Nephron progenitor cell (in vitro differentiated cells): ENCODE results near the gene CLN5.

Experiments used
- DNase-seq: peaks from one replicate; pipeline ENCODE4 v3.0.0; 2021
- H3K27ac Mint-ChIP-seq: 2 replicates; pipeline ENCODE4 v1.8.0; 2021; ENCODE audit warnings: mild to moderate bottlenecking, moderate library complexity, mixed read lengths
- H3K27me3 Mint-ChIP-seq: 2 replicates; pipeline ENCODE4 v1.8.0; 2021; ENCODE audit warnings: mild to moderate bottlenecking, low read depth, mixed read lengths; ENCODE audit not compliant: poor library complexity
- H3K36me3 Mint-ChIP-seq: 2 replicates; pipeline ENCODE4 v1.8.0; 2021; ENCODE audit warnings: low read depth, mixed read lengths
- H3K4me1 Mint-ChIP-seq: 2 replicates; pipeline ENCODE4 v1.8.0; 2021; ENCODE audit warnings: mixed read lengths
- H3K4me3 Mint-ChIP-seq: 2 replicates; pipeline ENCODE4 v1.8.0; 2021; ENCODE audit warnings: mild to moderate bottlenecking, moderate library complexity, mixed read lengths
- H3K9me3 Mint-ChIP-seq: 2 replicates; pipeline ENCODE4 v1.8.0; 2021; ENCODE audit warnings: mild to moderate bottlenecking, moderate library complexity, mixed read lengths
- CTCF ChIP-seq: fragments of 200-600 bp; sonication (generic); IDR thresholded peaks from 2 replicates; pipeline ENCODE4 v1.5.0; 2021; ENCODE audit warnings: antibody characterized with exemption

The CLN5 gene

GRCh38 chr13:76991796-76992547 is at the start of gene CLN5:
Gene CLN5 (plus strand): TSS chr13:76992081. CDS start chr13:76992099, 18 bp downstream.
- TF ChIP-seq CTCF, result no peak
- Mint-ChIP-seq H3K36me3 (peaks cover 8% of the 10 kb centered on the region), H3K4me1 (peaks cover 31% of the 10 kb centered on the region), H3K27ac (peak within 1 kb of the TSS; percentile 97), H3K4me3 (peak within 1 kb of the TSS; percentile 99), H3K9me3 (no peaks in the 10 kb centered on the region), H3K27me3 (peaks cover 19% of the 10 kb centered on the region)
- peak; percentile 89 for DNase-seq

- H3K36me3 Mint-ChIP-seq, result no peaks in the 10 kb centered on the region
- no peak overlapping the region for H3K4me3 Mint-ChIP-seq
- peaks cover 9% of the 10 kb centered on the region for H3K27me3 Mint-ChIP-seq
- H3K9me3 Mint-ChIP-seq, result peaks cover 3% of the 10 kb centered on the region
- H3K4me1 Mint-ChIP-seq, result no peaks in the 10 kb centered on the region
- no peak for DNase-seq
- H3K27ac Mint-ChIP-seq, result no peak overlapping the region
- no peak for TF ChIP-seq CTCF
These were observed 49.5 kb upstream of the CLN5 start for GRCh38 chr13:76942363-76942762.

- DNase-seq, result no peak
- Mint-ChIP-seq H3K27ac (no peak overlapping the region), H3K27me3 (peaks cover 7% of the 10 kb centered on the region), H3K4me1 (no peaks in the 10 kb centered on the region), H3K9me3 (peaks cover 3% of the 10 kb centered on the region), H3K36me3 (no peaks in the 10 kb centered on the region), H3K4me3 (no peak overlapping the region)
- no peak for TF ChIP-seq CTCF
These were observed 48.2 kb upstream of the CLN5 start for GRCh38 chr13:76943646-76944045.

- no peaks in the 10 kb centered on the region for H3K4me1 Mint-ChIP-seq
- H3K36me3 Mint-ChIP-seq, result no peaks in the 10 kb centered on the region
- no peak for TF ChIP-seq CTCF
- DNase-seq, result no peak
- H3K27me3 Mint-ChIP-seq, result peaks cover 4% of the 10 kb centered on the region
- peaks cover 3% of the 10 kb centered on the region for H3K9me3 Mint-ChIP-seq
- no peak overlapping the region for H3K4me3 Mint-ChIP-seq
- no peak overlapping the region for H3K27ac Mint-ChIP-seq
These were observed 47.4 kb upstream of the CLN5 start for GRCh38 chr13:76944456-76944855.

GRCh38 chr13:76948149-76948548 is 43.7 kb upstream of the CLN5 start, which contains the start of gene ACOD1:
Gene ACOD1 (plus strand): TSS chr13:76948511. CDS start chr13:76948559, 48 bp downstream.
- DNase-seq, result no peak
- Mint-ChIP-seq H3K36me3 (no peaks in the 10 kb centered on the region), H3K4me3 (no peak within 1 kb of the TSS), H3K27me3 (peaks cover 14% of the 10 kb centered on the region), H3K9me3 (peaks cover 3% of the 10 kb centered on the region), H3K27ac (no peak within 1 kb of the TSS), H3K4me1 (no peaks in the 10 kb centered on the region)
- no peak for TF ChIP-seq CTCF

- TF ChIP-seq CTCF, result no peak
- H3K36me3 Mint-ChIP-seq, result no peaks in the 10 kb centered on the region
- H3K4me3 Mint-ChIP-seq, result no peak overlapping the region
- H3K9me3 Mint-ChIP-seq, result peaks cover 3% of the 10 kb centered on the region
- H3K27me3 Mint-ChIP-seq, result peaks cover 18% of the 10 kb centered on the region
- DNase-seq, result no peak
- no peak overlapping the region for H3K27ac Mint-ChIP-seq
- no peaks in the 10 kb centered on the region for H3K4me1 Mint-ChIP-seq
These were observed 41.8 kb upstream of the CLN5 start for GRCh38 chr13:76950101-76950500.
